ENCODE data around the gene GRIN2A.

Gene GRIN2A

DNA sequence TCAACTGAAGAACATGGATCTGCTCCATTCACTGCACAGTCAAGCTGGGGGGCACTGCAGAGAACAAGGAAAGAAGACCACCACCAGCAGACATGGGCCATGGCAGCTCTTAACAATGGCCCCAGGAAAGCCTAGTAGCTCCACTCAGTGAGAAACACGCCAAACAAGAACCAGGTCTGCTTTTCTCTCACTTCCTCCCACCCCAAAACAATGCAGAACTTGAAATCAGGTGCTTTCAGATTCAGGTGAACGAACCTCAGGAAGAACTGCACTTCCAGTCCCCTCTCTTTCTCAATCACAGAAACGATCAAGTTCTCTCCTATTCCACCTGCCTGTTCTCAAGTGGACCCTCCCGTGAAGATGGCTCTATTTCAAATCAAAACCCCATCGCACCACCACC is 155.6 kb downstream of the GRIN2A start:
- DNase-seq = no peak

GRCh38 chr16:10022098-10022497 is 160.1 kb downstream of the GRIN2A start:
- DNase-seq = no peak

GRCh38 chr16:10020866-10021265 is 161.4 kb downstream of the GRIN2A start:
- no peak for DNase-seq

DNA sequence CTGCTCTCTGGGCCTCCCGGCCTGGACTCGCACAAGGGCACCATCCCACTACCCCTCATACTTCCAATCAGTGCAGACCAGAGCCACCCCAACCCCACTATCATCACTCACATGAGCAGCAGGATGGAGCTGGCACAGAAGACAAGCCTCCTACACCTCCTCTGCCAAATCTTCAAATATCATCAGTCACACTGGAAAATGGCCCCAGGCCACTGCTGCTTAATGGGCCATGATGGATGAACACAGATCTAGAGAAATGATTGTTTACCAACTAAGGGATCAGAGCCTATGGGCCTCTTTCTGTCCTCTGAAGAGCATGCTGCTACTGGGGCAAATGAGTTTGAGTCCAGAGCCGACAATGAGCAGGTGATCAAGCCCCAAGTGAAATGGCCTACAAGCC is 165.5 kb downstream of the GRIN2A start:
- DNase-seq = no peak

- DNase-seq = no peak
Measured at GRCh38 chr16:10015397-10015796, 166.8 kb downstream of the GRIN2A start.

DNA sequence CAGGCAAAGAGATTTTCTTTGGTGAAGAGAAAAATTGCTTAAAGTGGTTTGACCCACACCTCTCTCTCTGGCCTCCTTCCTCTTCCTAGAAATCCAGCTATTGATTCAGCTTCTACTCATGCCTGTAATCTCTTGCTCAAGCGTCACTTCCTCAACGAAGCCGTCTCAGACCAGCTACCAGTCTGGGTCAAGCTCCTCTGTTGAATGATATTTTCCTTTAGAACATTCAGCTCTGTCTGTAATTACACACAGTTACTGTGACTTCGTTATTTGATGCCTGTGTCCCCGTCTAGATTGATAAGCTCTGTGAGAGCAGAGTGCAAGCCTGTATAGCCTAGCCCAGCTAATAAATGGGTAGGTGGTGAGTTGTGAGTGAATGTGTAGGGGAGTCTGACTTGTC is 168.5 kb downstream of the GRIN2A start:
- DNase-seq = no peak

- DNase-seq = no peak
Measured at GRCh38 chr16:10013364-10013763, 168.9 kb downstream of the GRIN2A start.

DNA sequence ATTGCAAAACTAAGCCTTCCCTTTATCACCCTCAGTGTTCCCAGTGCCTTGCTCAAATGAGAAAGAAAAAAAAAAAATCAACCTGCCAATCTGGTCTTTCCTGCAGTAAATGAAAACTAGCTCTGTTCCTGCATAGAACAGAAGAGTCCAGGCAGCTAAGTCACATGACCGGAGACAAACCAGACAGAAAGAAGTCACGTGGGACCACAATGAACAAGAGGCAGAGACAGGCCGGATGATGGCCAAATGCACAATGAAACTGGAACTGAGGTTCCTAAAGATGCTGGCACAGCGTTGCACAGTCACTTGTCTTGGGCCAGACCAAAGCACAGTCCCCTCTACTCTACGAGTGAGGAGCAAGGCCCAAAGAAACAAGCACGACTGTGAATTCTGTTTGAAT is 172.5 kb downstream of the GRIN2A start:
- DNase-seq = no peak

DNA sequence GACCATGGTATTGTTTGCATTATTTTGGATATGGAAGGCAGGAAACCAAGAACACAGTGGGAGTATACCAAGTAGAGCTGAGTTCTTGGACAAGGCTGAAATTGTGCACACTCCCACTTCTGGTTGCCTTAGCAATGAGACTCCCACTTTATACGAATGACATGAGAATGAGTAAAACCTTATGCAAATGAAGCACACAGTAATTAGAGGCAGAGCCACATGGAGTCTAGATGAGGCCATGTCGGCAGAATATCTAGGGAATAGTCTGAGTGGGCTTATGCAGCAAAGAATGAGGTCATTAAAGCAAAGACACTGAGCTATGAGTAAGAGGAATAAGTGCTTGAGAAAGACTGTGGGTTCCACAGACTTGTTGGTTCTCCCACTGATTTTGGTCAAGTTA is 178.7 kb downstream of the GRIN2A start:
- no peak for DNase-seq

DNA sequence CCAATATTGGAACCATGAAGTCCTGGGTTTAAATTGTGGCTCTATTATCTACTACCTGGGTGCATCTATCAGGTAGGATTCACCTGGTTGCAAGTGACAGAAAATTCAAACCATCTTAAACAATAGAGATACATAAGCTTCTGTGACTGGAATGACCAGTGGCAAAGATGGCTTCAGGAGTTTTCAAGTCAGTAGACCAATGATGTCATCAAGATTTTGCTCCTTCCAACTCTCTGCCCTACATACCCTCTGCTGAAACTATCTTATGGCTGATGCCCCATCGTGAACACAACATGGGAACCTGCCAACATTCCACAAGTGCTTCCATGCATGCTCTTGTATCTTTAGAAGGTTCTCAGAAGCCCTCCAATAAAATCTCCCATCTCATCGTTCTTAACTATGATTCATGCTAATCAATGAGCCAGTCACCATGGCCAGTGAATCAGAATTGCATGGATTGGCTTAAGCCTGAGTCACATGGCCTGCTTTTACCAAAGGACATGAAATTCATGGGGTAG is 180.9 kb downstream of the GRIN2A start:
- no peak for DNase-seq

DNA sequence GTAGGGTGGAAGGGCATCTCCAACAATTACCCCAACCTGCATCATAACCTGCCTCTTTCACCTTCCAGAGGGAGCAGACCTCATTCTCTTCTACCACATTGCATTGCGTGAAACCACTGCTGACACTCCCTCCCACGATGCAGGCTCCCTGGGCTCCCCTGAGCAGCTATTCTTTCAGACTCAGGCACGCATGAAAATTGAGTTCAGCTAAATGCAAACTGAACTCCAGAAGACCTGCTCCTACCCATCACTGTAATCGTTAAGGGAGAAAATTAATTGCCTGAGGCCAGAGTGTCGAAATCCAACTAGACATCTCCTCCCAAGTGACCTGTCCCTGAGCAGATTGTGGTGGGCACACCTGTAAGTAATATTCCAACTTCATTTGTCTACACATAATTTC is 186.0 kb downstream of the GRIN2A start:
- no peak for DNase-seq

DNA sequence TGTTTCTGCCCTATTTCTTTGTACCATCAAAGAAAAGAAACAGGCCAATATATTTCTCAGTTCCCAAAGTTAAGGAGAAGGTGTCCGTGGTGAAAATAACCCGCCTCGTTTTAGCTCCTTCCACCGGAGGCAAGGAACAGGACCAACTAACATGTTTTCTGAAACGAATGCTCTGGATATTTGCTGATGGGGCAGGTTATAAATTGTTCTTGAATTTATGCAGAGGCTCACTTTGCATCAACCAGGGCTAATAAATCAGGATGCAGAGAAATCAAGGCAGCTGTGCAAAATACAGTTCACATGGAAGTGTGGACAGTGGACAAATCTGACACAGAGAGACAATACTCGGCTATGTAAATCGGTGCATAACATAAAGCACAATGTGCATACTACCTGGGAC is 189.8 kb downstream of the GRIN2A start:
- DNase-seq = no peak

- DNase-seq = no peak
Measured at GRCh38 chr16:9980981-9981380, 201.2 kb downstream of the GRIN2A start.

- DNase-seq = no peak
Measured at GRCh38 chr16:9978160-9978725, 204.0 kb downstream of the GRIN2A start.

- no peak for DNase-seq
Measured at GRCh38 chr16:9977333-9977897, 204.8 kb downstream of the GRIN2A start.

GRCh38 chr16:9976601-9977000 is 205.6 kb downstream of the GRIN2A start:
- no peak for DNase-seq

DNA sequence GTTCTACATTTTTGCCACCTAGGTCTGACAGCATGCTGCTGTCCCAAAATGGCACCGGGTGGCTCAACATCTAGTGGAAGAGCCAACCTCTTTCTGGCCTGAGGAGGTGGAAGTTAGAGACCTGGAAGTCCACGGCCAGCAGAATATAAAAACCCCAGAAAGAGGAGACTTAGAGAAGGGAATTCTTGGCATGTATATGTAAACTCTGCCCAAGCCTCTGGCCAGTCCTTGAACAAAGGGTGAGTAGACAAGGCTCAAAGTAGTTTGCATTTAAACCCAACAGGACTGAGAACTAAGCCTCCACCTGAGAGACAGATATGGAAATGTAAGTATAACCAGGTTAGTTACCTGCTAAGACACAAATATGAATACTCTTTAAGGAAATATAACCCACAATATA is 210.3 kb downstream of the GRIN2A start:
- DNase-seq = no peak

- no peak for DNase-seq
Measured at GRCh38 chr16:9970796-9971195, 211.4 kb downstream of the GRIN2A start.

DNA sequence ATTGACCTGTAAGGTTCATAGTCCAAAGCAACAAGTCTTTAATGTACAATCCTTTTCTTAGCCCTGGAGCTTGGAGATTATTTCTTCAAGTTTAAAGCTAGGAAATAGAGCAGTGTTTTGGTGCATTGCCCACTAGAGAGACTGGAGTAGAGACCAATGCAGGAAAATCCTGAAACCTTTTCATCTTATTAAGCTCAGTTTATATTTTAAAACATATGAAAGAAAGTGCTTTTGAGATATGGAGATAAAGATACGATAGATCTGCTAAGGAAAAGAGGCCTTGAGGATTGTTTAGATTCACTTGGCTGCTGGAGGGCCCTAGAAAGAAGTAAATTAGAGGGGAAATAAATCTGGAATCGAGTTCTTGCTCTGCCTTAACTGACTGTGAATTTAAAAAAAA is 212.0 kb downstream of the GRIN2A start:
- no peak for DNase-seq

DNA sequence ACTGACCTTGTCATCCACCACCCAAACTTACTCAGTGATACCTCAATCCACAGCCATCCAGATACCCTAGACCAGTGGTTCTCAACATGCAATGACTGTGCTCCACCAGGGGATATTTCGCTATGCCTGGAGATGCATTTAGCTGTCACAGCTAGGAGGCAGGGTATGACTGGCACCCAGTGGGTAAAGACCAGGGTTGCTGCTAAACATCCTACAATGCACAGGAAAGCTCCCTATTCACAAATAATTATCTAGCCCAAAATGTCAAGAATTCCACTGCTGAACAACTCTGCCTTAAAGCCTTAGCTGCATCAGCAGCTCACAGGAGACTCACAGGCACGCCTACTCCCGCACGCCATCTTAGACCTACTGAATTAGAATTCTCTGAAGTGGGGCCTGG is 212.6 kb downstream of the GRIN2A start:
- DNase-seq = no peak

DNA sequence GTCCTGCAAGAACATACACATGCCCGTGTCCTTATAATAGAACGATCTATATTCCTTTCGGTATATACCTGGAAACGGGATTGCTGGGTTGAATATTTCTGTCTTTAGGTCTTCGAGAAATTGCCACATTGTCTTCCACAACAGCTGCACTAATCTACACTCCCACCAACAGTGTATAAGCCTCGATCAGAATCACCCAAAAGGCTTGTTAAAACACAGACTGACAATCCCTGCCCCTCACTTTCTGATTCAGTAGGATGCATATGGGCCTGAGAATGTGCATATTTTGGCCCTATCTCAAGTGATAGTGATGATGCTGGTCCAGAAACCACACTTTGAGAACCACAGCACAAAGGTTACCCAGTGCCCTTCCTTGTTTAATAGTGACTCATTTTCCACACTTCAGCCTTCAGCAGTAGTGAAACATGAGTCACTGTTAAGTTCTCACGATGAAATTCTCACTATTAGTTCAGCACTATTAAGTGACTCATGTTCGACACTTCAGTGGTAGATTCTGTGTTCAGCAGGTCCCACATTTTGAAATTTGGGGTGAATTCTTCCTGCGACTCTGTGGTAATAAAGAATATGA is 215.6 kb downstream of the GRIN2A start:
- no peak for DNase-seq

DNA sequence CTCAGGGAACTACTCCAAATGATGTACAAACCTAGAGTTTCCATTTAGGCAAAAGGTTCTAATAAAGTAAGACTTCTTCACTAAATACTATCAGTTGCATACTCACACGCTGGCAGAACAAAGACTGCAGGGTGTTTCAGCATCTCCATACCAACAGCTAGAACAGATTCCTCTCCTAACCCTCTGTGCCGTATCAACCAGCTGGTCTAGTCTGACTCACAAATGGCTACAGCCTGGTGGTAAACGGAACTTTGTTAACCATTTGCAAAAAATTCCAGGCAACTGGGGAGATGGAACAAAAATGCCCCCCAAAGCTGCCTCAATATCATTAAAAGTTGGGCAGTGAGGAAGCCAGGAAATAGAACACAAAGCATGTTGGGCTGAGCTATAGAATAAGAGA is 217.1 kb downstream of the GRIN2A start:
- no peak for DNase-seq

DNA sequence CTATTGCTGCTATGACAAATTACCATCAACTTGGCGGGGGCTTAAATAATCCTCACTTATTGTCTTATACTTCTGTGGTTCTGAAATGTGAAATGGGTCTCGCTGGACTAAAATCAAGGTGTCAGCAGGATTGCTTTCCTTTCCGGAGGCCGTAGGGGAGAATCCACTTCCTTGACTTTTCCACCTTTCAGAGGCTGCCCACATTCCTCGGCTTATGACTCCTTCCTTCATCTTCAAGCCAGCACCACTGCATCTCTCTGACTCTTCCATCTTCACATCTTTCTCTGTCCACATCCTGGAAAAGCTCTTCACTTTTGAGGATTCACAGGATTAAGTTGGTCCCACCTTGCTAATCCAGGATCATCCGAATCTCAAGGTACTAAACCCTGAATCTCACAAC is 217.8 kb downstream of the GRIN2A start:
- no peak for DNase-seq

GRCh38 chr16:9957433-9957832 is 224.8 kb downstream of the GRIN2A start:
- DNase-seq = no peak

- DNase-seq = no peak
Measured at GRCh38 chr16:9957002-9957401, 225.2 kb downstream of the GRIN2A start.

Measured in NCI-H1105 treated with DMSO at 0.1 percent for 48 hours (cell line).